Glomerular visceral epithelial cell (primary cell): ENCODE results near the gene ADGRL1.
"Not testable (repeated sequence)": the region's sequence is repeated elsewhere in the genome, so short reads cannot be mapped to it uniquely, and the experiment has no call there.

Source experiments
- DNase-seq: peaks from one replicate; pipeline ENCODE4 v3.0.0-alpha.2; 2016; ENCODE audit errors: extremely low spot score

The ADGRL1 gene

DNA sequence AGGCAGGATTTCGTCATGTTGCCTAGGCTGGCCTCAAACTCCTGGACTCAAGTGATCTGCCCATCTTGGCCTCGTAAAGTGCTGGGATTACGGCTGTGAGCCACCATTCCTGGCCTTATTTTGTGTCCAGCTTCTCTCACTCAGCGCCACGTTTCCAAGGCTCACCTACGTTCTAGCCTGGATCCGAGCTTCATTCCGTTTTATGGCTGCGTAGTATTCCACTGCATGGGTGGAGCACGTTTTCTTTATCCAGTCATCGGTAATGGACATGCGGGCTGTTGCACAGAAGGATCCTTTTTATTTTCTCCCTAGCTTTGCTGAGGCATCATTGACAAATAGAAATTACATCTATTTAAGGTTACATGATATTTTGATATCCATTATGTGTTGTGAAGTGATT is 16.6 kb downstream of the ADGRL1 start:
- DNase-seq: no peak

DNA sequence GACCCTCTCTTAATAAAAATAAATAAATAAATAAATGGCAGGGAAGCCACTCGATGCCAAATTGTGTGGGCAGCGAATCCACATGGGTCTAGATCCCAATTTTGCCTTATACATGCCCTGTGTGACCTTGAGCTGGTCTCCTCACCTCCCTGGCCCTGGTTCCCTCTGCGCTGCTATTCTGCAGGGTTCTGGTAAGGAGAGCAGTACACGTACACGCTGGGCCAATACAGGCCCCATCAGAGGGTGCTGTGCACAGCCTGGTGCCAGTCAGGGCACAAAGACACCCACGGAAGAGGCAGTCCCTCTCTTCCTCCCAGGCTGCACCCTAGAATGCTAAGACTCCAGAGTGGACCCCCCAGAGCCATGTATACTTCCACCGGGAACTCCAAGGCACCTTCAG is 17.9 kb downstream of the ADGRL1 start:
- not testable (repeated sequence) for DNase-seq

DNA sequence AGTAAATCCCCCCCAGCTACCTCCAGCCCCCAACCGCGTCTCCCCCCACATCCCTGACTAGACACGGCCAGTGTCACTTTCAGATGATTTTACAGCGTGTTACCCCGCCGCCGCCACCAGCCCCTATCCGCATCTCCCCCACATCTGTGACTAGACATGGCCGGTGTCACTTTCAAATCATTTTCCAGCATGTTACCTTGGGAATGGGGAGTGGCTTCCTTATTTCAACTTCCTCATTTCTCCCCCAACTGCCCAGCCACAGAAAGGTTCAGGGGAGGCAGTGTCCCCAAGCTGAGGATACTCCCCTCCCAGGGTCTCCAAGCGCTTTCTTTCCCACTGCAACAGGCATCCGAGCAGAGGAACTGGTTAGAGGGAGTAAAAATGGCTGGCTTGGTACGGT is 18.4 kb downstream of the ADGRL1 start:
- DNase-seq: no peak

DNA sequence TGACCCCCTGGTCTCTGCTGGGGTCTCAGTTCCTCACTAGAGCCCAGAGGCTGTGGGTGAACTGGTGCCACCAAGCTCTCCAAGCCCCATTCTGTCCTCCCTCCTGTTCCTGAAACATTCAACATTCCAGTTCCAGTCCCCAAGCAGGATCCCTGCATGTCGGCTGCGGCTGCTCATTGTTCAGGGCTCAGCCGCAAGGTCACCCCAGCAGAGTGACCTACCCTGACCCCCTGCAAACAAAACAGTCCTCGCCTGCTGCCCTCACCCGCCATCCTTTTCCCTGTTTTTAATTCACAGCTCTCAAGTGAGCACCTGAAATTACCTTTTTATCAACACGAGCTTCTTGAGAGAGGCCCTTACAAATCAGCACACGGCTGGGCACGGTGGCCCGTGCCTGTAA is 19.3 kb downstream of the ADGRL1 start:
- not testable (repeated sequence) for DNase-seq

DNA sequence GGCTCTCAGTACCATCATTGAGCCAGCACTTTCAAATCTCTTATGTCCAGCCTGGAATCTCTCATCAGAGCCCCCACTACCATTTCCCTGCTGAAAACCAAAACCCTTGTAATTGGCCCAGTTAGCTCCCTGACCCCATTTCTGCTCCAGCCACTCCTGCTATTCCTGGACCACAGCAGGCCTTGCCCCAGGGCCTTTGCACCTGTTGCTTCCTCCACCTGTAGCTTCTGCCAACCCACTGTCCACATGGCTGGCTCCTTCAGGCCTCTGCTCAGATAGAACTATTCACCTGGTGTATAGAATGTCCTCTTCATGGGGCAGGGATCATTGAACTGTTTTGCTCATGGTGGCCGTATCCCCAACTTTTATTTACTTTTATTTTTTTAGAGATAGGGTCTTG is 20.3 kb downstream of the ADGRL1 start:
- not testable (repeated sequence) for DNase-seq

DNA sequence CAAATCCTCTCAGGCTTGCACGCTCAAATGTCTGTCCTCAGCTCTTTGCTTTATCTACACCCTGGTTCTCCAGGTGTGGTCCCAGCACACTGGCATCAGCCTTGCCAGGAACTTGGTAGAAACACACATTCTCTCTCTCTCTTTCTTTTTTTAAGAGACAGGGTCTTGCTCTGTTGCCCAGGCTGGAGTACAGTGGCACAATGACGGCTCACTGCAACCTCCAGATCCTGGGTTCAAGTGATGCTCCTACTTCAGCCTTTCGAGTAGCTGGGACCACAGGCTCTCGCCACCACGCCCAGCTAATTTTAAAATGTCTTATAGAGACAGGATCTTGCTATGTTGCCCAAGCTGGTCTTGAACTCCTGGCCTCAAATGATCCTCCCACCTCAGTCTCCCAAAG is 20.8 kb downstream of the ADGRL1 start:
- no peak for DNase-seq

DNA sequence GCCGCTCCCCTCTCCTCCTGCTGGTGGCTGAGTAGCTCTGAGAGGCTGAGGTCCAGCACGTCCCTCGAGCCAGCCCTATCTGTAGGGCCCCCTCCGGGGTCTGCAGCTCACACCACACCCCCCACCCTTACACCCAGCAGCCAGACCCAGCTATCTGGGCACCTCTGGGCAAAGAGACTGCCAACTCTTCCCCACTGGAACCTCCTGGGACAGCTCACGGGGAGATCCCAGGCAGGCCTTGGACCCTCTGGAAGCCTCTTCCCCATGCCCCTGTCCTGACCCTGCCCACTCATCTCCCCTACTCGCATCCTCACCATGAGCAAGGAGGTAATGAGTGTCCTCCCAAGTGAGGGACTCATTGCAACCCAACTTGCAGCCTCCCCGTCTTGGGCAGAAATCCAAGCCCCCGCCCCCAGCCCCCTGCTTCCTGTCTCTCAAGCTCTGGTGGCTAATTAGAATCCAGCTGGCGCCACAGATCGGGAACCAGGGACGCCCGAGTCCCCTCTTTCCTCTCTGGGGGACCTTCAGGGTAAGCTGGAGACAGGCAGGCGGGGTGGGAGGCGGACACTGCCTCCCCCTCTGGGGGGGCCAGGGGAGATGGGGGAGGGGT is 22.1 kb downstream of the ADGRL1 start:
- DNase-seq: no peak

DNA sequence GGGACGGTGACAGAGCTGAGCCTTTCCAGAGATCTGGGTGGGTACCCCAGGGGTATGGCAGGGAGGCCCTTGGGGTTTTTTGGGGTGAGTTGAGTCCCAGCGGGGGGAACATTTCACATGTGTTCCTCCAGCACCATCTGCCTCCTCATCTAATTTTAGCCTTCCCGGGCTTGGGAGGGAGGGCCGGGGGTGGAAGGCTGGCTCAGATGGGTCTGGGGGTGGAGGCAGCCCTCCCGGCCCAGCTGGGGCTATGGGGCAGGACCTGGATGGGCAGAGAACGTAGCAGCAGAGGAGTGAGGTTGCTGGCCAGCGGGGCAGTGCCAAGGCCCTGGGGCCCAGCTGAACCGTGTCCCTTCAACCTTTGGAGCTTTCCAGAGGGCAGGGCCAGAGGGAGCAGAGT is 23.5 kb downstream of the ADGRL1 start:
- no peak for DNase-seq

DNA sequence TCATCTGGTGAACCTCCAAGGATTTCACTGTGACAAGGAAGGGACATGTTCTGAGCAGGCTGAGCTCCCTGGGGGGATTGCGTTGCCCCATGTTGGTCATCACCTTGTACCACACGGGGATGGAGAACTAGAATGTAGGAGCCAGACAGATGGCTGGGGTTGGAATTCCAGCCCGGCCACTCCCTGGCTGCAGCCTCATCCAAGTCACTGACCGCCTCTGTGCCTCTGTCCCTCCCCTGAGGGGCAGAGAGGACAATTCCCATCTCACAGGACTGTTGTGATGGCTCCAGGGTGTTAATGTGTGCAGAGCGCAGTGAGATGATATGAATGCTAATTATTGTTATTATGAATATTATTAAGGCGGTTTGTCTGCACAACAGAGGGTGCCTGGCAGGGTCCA is 24.1 kb downstream of the ADGRL1 start:
- no peak for DNase-seq

DNA sequence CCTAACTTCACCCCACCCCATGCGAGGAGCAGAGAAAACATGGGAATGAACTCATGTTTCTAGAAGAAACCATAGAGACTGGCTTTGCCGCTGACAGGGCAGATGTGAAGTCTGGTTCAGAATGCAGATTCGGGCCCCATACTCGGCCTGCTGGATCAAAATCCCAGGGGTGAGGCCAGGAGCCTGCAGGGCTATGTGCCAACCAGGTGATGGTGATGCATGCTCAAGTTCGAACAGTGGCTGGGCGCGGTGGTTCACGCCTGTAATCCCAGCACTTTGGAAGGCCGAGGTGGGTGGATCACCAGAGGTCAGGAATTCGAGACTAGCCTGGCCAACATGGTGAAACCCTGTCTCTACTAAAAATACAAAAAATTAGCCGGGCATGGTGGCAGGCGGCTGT is 24.8 kb downstream of the ADGRL1 start:
- not testable (repeated sequence) for DNase-seq

DNA sequence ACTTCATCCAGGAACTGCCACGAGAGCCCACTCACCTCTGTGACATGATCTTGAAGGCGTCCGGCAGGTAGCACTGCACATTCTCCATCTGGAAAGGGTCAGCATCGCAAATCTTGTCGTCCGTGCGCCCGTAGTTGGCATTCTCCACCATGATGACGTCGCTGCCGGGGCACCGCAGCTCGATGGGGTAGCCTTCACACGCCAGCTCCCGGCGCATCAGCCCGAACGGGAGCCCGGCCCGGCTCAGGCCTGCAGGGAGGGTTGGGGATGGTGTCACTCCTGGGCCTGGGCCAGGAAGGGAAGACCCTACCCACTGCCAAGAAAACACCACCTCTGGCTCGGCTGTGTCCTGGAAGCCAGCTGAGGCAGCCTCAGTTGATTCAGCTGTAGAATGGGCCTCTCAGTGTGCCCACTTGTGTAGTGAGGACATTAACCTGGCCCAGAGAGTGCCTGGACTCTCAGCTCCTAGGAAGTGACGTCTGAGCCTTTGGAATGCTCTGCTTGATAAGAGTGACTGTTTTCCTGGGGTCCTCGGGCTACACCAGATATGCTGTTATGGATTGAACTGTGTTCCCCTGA is 28.4 kb downstream of the ADGRL1 start:
- no peak for DNase-seq

DNA sequence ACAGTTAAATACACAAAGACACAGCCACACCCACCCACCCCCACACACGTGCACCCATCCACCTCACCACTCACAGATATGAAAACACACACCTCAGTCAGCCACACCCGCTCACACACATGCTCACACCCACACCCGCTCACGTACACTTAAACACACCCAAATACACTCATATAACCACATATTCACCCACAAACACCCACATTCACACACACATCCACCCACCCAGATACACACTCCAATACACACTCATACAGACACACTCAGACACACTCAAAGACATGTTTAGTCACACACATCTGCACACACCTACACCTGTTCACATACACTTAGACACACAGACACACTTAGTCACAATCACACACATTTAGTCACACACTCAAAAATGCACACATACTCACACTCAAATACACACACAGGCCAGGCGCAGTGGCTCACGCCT is 30.6 kb downstream of the ADGRL1 start:
- DNase-seq: no peak

DNA sequence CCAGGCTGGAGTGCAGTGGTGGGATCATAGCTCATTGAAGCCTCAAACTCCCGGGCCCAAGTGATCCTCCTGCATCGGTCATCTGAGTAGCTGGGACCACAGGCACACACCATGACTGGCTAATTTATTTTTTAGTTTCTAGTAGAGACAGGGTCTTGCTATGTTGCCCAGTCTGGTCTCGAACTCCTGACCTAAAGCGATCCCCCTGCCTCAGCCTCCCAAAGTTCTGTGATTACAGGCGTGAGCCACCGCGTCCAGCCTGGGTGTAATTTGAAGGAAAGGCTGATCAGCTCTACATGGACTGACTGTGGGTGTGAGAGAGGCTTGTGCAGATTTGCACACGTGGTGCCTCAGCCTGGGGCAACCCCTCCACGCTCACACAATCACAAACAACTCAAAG is 31.1 kb downstream of the ADGRL1 start:
- DNase-seq: no peak

DNA sequence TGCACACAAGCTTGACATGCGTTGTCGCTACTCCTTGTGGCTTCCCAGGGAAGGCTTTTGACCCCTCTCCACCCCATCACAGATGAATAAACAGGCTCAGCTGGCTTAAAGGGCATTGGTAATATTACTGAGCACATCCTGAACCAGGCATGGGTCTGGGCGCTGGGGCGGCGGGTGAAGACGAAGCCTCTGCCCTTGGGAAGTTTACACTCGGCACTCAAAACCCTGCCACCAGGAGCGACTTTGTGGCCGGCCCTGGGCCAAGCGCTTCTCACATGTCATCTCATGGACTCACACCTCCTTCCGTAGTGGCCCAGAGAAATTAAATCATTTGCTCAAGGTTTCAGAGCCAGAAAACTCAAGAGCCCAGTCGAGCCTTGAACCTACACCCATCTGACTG is 37.0 kb downstream of the ADGRL1 start:
- DNase-seq: no peak

DNA sequence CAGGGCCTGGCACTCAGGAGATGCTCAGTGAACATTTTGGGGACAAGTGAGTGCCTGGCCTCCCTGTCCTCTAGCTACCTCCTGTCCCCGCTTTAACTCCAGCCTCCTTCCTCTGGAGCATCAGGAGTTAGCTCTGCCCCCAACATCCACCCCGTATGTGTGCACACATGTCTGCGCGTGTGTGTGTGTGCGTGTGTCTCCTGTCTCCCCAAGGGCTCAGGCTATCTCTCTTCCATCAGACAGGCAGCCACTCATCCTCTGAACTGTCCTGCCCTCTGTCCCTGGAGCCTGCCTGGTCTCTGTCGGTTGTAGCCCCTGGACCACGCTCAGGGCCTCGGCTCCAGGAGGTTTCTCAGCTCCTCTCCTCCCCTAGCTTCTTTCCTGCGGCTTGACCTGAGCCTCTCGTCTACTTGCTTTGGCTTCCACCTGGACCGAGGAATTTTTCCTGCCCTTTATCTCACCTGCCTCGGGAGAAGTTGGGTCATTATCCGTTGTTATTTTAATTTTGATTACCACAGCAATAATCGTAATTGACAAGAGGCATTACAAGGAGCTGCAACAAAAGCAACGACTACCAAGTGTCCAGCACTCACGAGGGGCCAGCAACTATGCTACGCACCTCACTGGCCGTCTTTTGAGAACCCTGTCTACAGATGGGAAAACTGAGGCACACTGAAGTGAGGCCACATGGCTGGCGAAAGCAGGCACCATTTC is 37.6 kb downstream of the ADGRL1 start:
- no peak for DNase-seq

DNA sequence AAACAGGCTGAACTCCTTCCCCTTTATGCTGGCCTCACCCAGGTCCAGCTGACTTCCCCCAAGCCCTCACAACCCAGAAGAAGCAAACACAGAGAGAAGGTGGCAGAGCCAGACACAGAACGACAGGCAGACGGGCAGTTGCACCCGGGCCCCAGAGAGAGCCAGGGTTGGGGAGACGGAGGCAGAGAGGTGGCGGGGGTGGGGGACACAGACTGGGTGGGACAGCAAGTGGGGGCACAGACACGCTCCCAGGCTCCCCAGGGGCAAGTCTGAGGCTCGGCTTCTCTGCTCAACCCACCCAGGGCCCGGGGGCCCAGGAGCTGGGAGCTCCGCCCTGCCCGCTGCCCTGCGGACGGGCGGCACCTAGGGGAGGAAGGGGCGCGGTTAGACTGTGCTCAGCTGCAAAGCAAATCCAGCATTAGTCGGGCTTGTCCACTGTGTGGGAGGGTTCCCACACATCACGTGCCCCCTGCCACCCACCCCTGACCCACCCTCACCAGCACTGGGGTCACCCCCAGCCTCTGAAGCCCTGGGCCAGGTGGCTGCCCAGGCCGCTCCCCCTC is 38.3 kb downstream of the ADGRL1 start:
- no peak for DNase-seq

DNA sequence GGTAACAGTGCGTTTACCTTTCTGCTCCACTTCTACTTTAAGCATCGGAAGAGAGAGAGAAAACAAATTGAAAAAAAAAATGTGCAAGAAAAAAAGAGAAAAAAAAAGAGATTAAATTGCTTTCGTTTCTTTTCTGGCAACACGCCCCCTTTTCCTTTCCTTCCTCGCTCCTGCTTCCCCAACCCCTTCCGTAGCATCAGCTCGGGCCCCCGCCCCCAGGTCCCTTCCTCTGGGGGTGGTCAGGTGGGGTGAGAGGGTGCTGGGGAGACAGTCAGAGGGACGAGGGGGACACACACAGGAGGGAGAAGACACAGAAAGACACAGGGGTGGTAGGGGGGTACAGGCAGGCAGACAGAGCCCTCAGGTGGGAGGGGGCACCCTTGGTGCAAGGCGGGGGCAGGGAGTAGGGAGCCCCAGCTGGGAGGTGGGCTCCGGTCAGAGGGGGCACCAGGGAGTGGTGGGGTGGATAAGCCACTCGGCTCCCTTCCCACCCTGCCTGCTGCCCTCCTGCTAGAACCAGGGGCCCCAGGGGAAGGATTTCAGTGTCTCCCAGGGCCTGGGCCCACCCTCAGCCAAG is 38.9 kb downstream of the ADGRL1 start:
- DNase-seq: no peak

DNA sequence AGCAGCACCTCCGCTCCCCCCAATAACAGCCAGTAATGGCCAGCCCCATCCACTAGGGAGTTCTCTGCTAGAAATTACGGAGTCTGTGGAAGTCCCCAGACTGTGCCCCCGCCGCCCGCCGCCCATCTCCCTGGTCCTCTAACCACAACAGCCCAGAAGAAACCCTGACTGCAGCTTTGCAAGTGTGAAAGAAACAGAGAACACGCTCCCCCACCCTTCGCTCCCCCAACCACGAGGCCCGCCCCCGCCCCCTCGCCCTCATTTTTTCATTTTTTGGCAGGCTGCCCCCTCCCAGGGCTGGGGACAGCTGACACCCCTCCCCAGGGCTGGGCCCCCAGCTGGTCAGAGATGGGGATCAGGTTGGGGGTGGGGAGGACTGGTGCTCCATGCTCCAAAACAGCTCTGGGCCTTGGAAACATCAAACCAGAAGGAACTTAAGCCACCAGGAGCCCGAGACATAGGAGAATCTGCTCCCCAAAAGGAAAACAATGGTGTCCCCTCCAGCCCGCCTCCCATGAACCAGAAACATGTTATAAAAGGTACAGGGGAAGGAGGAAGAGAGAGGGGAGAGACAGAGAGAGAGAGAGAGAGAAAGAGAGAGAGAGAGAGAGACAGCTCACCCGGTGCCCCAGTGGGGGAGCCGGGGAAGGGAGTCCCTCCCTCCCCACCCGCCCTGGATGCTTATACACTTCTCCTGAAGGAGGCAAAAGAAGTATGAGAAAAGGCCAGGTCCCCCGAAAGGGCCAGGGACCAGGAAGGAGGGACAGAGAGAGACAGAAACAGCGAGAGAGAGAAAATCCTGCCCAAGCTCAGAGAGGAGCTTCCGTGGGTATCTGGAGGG is 39.8 kb downstream of the ADGRL1 start:
- no peak for DNase-seq

DNA sequence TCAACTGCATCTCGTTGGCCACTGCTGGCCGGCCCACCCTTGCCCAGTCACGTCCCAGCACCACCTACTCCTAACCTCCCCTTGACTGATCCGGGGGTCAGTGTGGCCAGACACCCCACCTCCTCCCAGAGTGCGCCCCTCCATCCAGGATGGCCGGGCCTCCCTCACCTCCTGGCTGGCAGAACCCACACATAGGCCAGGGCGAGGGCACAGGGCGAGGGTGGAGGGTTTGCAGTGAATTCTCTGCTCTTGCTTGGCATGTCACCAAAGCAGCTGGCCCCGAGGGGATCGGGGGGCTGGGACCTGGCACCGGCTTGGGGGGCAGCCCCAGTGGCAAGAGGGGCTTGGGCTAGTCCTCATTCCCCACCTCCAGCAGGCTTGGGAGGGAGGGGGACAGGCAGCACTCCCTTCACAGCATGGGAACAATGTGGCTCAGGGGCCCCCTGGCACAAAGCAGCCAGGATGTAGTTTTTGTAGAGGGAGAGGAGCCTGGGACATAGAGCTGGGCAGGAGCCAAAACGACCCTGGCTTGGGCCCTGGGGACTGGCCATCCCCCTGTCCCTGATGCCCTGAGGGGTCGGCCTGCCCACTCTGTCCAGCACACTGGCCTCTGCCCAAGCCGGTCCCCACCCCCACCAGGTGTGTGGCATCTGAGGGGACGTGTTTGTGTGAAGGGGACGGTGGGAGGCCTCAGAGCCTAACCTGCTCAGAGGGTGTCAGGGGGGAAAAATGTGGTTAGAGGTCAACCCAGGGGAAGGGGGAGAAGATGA is 41.1 kb downstream of the ADGRL1 start:
- DNase-seq: no peak

DNA sequence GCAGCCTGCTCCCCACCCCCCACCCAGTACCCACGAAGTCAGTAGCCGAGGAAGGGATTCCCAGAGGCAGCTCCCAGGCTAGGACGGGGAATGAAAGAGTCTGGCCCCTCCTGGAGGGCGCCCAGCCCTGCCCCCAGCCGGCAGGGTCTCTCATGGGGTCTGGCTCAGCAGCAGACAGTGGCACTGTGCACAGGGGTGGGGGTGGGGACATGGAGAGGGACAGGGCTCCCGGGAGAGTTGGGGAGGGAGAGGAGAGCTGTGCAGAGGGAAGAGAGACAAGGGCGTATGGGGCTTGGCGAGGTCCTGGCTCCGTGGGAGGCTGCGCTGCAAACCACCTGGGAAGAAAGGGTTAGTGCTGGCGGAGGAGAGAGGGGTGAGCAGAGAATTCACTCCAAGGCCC is 41.9 kb downstream of the ADGRL1 start:
- DNase-seq: no peak

DNA sequence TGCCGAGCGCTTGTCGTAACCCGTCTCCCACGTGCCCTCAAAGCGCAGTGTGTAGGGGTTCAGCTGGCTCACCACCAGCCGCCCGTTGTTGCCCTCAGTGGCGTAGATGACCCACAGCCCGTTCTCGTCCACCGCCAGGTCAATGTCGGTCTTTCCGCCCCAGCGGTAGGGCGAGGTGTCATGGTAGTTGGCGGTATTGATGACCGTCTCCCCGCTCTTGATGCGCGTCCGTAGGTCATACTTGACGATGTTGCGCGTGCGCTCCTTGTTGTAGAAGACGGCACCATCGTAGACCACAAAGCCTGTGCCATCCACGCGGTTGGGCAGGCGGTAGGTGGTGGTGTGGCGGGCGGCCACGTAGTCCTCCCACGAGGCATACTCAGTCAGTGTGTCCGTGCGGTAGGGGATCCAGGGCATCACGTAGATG is 43.1 kb downstream of the ADGRL1 start:
- DNase-seq: no peak
